C4-2B (cell line): ENCODE results near the gene PTPRR.

Source experiments
- ZFX ChIP-seq: fragments of 450-650 bp; IDR thresholded peaks from 2 replicates; pipeline ENCODE4 v1.6.1; 2017
- TF ChIP-seq, protein P1 (sequence below): fragments of 450-650 bp; conservative IDR thresholded peaks from 2 replicates; pipeline ENCODE4 v1.5.1; 2017; ENCODE audit warnings: mild to moderate bottlenecking

DNA sequence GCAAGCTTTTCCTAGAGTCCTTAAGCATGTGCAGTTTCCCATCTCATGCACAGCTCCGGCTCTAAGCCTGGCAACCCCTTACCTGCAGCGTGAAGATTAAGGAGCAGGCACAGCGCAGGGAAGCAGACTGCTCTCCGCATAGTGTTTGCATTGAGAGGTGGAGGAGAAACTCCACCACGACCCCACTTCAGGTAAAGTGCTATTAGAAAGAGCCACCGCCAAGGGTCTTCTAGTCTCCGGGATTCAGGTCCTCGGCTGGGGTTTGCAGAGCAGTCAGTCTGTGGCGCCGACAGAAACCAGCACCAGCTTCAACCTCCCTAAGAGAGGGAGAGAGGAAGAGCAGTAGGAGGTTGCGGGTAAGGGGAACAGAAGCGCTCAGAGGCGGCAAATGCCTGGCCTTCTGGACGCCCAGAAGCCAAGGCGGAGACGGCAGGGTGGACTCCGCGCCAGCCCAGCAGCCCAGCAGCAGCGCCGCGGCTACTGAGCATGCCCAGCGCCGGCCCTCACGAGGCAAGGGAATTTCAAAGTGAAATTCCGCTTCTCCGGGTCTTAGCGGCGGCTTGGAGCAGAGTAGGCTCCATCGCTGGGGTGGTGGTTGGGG is at the start of gene PTPRR:
- TF ChIP-seq, protein P1, sequence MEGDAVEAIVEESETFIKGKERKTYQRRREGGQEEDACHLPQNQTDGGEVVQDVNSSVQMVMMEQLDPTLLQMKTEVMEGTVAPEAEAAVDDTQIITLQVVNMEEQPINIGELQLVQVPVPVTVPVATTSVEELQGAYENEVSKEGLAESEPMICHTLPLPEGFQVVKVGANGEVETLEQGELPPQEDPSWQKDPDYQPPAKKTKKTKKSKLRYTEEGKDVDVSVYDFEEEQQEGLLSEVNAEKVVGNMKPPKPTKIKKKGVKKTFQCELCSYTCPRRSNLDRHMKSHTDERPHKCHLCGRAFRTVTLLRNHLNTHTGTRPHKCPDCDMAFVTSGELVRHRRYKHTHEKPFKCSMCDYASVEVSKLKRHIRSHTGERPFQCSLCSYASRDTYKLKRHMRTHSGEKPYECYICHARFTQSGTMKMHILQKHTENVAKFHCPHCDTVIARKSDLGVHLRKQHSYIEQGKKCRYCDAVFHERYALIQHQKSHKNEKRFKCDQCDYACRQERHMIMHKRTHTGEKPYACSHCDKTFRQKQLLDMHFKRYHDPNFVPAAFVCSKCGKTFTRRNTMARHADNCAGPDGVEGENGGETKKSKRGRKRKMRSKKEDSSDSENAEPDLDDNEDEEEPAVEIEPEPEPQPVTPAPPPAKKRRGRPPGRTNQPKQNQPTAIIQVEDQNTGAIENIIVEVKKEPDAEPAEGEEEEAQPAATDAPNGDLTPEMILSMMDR = no peak
- TF ChIP-seq ZFX = no peak
